A172 (cell line): ENCODE data around the gene DMBX1. TPM values are rescaled to one million over a fixed set of nuclear protein-coding genes. Genes with fewer than 3 reads are reported as not detected.

Source experiments
- DNase-seq: peaks from one replicate; pipeline ENCODE4 v3.0.0-alpha.2; 2015; ENCODE audit warnings: low spot score
- total RNA-seq: library from RNA; depleted of rRNA; stranded (reverse); fragments of >200 nt; shearing (Covaris generic); gene quantifications from 2 replicates; pipeline ENCODE4 v1.2.3, GENCODE V29; 2014

DMBX1 gene
- total RNA-seq, 1 experiment from 2014 or later: 1.3 TPM

DNA sequence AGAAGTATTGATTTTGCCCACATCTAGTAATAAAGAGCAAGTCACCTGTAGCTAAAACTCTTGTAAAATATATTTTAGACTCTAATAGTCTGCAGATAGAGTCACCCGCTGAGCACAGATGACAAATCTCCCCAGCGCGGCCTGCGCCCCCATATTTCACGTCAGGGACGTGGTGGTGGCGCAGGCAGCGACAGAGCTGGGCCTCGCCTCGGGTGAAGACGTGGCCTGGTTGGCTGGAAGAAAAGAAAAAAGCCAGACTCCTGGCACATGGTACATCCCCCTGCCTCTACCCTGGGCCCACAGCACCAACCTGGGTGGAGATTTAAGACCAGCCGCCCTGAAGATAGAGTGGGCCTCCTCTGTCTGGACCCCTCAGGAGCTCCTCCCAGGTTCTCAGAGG lies 6.0 kb upstream of the DMBX1 start:
- DNase-seq: no peak

DNA sequence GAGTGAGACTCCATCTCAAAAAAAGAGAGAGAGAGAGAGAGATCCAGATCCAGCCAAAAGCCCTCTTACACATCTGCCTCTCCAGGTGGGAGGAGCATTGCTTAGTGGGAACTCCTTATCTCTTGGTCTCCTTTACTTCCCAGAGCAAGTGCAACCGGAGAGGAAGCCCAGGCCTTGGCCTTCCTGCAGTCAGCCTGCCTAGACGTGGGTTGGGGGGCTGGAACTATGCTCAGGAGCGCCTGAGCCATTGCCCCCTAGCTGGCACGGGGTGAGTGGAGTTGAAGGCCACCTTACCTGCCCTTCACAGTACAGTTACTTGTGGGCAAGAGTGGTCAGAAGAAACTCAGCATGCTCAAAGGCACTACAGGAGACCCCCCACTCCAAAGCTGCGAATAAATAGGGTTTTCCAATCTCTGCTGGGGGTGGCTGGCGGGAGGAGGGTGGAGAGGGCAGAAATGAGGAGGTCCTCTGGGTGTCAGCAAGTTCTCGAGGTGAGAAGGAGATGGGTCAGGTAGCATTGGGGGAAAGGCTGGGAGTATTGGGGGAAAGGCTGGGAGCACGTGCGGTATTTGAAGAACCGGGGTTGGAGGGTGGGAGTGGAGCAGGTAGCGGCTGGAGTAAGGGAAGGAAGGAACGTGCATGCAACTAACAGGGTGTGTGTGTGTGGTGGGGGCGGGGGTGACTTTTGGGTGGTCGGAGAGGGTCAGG lies 4.7 kb upstream of the DMBX1 start:
- no peak for DNase-seq

DNA sequence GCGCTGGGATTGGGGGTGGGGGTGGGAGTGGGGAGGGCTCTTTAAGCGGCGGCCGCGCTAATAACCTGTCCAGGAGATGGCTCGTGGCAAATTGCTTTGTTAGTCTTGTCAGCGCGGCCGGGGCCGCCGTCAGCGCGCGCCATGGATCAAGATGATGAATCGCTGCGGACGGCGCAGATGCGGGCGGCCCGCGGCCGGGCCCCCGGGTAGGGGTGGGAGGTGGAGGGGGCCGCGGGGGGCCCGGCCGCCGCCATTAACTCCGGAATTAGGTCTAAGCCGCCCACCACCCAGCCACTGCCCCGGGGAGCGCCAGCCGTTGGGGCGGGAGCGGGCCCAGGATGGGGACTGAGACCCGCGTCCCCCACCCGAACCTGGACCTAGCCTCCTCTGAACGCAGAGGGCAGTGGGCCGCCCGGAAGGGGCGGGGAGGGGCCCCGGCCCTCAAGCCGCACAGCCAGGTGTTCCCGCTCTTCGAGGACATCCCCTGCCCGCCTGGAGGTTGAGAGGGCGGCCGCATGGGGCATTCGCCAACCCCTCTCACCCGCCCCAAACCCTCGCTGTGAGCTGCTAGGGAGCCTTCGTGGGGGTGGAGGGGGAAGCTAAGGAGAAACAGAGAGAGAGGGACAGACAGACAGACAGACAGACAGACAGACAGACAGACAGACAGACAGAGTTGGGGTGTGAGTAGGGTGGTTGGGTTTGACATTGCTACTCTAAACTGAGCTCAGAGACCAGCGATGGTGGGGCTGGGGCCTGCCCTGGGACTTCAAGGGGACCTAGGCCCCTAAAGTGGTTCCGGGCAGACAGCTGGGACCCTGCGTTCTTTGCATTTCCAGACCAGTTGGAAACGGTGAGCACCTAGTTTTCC lies 3.8 kb upstream of the DMBX1 start:
- no peak for DNase-seq

DNA sequence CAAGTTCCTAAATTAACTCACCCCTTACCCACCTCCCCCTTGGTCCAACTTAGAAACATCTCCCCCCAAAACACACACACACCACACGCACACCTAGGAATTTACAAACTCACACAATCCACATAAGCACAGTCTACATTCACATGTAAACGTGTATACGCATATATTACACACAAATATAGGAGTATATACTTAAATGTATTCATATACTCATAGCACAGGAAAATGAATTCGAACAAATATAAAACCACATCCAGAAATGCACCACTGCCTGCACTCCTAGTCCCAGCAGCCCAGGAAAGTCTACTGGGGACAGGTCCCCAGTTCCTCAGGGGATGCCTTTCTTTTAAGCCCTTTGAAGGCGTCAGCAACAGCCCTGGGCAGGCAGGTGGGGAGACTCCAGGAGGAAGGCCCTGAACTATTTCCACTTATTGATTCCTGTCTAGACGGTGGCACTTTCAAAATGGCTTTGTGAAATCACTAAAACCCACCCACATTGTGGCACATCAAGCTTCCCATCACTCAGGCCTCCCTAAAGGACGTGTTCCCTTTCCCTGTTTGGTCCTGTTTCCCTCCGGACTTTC lies 3.1 kb upstream of the DMBX1 start:
- no peak for DNase-seq

DNA sequence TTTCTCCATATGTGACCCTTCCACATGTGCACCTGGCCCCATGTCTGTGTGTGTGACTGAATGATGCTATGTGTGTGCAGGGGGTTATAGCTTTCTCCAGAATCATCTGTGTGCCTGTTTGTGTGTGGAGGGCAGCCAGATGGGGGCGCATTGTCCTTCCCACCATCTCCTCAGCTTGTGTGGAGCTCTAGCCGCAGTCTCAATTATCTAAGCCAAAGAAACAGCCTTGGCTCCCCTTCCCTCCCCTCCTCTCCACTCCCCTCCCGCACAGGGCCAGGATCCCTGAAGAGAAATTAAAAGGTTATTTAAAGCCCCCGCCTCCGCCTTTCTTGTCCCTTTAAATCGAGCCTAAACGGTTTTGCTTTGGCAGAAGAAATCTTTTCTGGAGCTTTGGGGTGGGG lies 1.8 kb upstream of the DMBX1 start:
- no peak for DNase-seq

DNA sequence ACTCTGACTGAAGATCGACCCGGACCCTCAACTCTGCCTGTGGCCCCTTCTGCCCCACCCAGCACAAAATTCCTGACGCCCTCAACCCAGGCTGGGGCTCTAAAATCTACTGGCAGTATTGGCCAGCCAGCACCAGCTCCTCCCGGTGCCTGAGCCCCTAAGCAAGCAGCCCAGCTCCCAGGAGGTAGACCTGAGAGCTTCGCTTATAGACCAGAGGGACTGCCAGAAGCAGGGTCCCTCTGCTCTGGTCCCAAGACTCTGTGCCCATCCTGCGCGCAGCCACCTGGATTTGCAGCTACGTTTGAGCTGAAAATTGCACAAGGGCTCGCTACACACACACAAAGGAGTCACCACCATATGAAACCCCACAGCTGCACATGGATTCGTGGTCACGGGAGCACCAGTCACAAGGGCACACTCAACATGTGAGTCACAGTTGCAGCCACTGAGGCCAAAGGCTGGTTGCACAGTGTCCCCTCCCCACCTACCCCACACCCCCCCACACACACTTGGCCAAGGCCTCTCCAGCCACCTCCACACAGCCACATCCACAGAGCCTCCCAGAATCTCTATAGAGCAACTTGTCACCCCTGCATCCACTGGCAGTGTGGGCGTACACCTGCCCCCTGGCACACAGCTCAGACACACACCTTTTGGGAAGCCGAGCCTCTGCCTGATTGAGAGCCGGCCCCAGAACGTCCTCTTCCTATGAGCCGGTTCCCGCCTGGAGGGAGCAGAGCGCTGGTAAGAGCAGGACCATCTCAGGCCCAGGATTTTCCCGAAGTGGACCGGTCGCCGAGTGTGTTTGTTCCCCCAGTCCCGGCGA lies 1.1 kb upstream of the DMBX1 start:
- no peak for DNase-seq

DNA sequence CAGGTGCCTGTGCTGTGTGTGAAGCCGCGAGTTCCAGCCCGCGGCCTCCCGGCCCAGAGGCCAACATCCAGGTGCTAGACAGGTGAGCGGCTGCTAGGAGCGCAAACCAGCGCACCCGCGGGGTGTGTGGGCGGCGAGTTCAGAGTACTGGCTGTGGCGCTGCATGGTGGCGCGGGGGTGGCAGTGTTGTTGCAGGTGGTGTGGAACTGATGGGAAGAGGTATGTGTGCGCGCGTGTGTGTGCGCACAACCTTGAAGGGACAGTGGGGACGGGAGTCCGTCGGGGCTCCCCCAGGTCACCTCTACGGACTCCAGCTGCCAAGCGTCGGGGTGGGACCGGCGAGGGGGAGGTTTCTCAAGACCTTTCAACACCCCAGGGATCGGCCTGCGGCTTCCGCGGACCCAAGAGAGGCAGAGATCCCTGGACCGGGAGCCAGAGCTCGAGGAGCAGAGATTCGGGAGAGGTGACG lies 433 bp upstream of the DMBX1 start:
- DNase-seq: no peak

DNA sequence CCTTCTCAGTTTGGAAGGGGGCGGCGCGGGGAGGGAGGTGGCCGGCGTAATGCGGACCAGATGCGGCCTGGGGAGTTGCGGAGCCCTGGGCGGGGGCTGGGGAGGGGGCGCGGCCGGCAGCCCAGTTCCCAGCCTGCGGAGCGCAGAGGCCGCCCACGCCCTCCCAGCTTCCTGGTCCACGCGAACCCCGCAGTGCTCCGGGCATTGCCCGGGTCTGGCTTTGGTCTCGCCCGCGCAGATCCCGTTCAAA lies 695 bp downstream of the DMBX1 start:
- no peak for DNase-seq

DNA sequence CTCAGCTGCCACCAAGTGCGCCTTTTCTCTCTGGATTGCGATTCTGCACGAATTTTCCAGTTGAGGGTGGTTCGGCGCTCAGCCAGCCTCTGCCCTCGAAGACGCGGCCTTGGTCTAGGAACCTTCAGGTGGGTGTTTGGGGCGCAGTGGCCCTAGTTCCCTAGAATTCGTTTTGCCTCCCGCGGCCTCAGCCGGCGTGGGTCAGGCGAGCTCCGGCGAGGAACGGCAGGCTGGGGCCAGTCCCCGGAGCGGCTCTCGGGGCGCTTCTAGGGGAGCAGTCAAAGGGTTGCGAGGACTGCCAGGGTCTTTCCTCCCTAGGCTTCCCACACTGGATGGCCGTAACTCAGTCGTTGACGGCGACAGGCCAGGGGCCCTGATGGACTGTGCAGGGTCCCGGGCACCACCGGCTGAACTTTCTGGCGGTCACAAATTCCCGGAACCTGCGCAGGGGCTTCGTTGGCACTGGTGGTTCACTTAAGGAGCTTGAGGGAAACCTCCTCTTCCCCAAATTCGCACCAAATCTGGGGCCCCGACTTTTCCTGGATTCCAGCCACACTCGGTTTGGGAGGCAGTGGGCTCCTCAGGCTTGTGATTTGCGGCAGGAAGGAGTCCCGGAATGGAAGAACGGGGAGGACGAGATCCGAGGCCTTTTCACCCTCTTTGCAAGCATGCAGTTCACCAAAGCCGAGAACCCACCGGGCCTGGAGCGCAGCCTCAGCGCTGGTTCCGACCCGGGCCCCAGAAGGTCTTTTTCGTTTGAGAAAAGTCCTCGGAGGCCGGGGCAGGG lies 1.2 kb downstream of the DMBX1 start:
- no peak for DNase-seq

DNA sequence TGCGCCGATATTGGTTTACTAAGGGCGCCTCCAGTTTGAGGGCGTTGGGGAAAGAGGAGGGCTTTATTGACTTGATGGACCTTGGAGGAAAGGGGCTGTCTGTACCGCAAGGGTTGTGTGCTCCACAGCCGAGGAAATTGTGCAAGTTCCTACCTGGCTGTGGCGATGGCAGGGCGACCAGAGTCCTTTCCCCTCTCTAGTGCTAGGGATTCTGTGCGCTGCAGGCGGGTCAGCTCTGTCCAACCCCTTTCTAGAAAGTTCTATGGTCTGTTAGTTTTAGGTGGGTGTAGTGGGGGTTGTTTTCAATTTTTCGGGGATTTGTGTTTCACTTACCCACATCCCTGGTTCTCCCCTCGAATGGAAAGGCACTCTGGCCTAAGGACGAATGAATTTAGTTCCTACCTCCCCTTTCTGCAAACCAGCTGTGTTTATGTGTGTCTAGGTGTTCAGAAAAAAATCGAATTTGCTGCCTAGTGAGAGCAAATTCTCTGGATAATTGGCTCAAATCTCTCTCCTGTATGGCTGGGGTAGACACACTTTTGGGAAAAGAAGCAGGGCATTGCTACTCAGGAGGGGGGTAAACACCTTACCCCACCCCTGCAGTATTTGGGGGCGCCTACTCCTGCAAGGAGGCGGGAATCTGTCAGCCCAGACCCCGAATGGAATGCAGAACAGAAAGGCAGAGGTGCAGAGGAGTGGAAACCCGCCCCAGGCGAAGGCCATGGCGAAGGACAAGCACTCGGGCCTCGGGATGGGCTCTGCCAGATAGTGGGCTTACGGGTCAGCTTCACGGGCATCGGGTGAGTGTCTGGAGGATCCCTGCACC lies 2.0 kb downstream of the DMBX1 start:
- no peak for DNase-seq

DNA sequence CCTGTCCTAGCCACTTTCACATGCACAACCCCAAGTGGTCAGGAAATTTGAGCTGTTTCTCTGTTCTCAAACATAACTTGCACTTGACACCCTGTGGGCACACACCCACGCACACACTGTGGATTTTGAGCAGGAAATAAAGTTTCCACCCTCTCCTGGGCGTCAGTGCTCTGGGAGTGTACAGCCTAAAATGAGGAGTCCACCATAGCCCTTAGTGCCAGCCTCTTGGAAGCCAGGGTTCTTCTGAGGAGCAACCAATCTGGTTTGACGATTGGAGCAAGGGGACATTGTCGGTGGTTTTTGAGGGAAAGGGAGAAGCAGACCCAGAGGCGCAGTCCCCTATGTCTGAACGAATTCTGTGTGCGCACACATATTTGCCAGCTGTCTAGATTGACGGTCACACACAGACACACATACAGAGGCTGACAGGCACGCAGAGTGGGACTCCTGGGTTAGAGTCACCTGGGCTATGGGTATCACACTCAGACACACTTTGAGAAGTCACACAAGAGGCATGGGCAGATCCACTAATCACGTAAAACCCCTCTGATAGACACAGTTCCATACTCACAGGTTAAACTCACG lies 2.7 kb downstream of the DMBX1 start:
- no peak for DNase-seq

DNA sequence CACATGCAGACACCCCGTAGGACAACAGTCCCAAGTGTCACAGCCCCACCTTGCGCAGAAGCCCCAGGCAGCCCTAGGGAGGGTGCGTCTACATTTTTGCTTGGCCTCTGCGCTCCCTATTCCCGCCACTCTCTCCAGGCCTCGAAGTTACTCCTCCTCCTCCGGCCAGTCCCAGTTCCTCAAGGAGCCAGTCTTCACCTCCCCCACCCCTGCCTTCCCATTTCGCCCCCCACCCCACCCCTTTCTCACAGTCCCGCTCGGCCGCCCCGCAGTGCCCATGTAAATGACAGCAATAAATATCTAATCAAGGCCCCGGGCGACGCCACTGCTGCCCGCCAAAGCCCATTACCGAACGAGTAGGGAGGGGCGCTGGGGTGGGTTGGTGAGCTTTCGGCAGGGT lies 3.2 kb downstream of the DMBX1 start:
- DNase-seq: no peak

DNA sequence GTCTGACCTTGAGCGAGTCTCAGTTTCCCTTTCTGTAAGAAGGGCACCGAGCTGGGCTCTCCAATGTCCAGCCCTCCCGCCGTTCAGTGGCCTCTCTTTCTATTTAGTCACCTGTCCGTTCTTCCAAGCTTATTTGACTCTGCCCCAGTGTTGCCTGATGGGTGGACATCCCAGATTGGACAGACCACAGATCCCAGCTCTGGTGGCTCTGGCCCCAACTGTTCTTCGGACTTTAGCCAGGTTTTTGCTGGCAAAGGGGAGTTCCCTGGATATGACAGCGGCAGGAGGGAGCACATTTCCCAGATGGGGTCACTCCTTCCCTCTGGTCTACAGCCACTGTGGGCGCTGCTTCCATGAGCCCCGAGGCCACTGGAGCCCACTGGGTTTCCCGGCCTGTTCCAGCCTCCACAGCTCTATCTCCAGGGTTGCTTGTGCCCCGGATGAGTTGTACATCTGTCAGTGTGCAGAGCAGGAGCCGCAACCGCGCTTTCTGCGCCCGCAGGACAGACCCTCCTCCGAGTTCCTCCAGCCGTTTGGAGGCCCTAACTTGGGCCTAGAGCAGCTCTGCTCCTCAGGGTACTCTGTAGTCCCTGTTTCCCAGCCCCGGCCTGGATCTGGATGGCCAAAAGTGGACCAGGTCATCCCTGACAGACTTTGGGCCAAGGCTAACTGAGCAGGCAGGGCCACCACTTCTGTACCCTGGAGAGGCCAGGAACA lies 3.8 kb downstream of the DMBX1 start:
- DNase-seq: no peak

DNA sequence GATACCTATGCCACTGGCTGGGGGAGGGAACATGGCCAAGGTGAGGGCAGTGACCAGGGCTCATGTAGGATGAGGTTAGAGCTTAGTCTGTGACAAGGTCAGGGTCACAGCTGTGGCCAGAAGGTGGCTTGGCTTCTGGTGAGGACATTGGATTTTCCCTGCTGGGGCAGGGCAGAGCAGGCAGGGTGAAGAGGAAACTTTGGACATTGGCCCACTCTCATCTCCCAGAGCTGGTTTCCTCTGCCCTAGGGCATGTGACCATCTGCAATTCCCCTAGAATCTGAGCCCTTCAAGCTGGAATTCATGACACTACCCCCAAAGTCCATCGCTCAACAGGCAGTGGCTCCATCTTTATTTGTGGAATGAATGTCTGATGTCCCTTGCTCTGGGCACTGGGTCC lies 5.3 kb downstream of the DMBX1 start:
- no peak for DNase-seq

DNA sequence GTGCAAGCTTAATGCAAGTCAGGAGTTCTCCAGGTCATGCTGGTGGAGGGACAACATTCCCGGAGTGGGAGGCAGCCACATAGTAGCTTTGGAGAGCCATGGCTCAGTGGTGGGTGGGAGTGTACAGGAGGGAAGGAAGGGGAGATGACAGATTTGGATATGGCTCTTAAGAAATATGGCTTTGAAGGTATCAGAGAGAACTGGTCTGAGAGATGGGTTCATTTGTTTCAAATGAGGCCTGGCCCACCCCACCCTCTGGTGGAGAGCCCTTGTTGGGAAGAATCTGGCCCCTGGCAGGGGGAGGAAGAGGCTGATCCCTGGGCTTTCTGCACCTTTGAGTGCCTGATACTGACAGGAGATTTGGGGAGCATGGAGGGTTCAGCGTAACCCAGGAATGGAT lies 6.1 kb downstream of the DMBX1 start:
- DNase-seq: no peak

DNA sequence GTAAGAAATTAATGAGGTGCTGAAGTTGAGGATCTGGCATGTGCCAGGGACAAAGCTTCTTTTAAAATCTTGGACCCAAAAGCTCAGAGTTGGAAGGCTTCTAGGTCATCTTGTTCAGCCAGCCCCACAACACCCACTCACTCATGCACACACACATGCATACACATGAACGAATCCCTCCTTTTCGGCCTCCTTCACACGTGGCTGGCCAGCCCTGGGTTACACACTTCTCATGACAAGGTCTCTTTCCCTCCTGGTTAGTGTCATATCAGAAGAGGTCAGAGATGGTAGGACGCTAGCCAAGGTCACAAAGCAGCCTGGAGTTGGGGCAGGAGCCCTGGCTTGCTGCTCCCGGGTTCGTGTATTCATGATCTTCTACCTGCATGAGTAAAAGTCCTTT lies 6.9 kb downstream of the DMBX1 start:
- no peak for DNase-seq

DNA sequence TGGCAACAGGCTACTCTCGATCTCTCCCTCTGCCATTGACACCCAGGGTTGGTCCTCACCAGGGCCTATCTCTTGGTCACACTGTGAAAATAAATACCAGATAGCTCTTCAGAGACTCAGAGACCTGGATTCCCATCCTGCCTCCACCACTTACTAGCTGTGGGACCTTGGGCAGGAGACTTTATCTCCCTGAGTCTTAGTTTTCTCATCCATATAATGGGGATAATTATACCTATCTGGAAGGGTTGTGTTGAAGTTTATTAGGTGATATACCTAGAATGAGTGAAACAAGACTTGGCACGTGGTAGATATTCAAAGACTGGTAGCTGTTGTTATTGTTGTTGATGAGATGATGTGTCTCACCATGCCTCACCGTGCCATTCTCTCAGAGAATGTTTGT lies 7.4 kb downstream of the DMBX1 start:
- no peak for DNase-seq

DNA sequence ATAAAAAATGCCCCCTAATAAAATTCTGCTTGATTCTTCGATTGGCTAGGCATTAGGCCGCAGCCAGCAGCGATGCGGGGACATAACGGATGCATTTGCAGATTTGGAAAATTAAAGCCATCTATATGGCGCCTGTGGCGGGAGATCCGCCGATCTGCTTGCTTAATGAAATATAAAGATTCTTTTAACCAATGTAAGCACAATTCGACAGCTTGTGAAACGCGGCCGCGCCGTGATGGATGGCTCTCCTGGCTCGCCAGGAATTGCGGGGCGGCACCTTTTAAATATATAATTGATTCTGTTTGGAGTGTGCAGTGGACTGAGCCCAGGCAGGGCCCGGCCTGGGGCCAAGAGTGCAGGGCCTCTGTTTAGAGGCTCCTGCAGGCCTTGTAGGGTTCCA lies 8.0 kb downstream of the DMBX1 start:
- no peak for DNase-seq

DNA sequence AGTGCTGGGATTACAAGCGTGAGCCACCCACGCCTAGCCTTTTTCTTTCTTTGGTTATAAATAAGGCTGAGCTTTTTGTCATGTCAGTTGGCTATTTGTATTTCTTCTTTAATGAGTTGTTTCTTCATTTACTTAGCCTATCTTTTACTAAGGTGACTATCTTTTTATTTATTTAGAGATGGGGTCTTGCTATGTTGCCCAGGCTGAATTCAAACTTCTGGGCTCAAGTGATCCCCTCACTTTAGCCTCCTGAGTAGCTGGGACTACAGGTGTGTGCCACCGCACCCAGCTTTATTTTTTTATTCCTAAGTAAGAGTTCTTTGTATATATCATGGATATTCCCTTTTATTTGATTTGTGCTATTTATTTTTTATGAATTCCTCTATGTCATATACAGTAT lies 11.9 kb downstream of the DMBX1 start:
- DNase-seq: no peak

DNA sequence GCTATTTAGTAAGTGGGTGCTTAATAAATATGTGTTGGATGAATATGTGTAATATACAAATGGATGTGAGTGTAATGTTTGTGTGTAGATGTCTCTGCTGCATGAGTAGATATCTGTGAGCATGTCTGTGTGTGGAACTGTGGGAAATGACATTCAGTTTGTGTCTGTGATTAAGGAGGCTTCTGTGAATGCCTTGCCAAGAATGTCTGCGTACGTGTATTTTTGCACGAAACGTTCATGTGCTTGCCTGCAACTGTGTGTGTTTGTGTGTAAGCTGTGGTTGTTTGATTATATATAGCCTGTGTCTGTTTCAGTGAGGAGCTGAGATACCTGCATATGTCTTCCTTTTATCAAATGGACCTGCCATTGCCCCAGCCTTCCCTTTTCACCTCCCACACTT lies 13.8 kb downstream of the DMBX1 start:
- DNase-seq: no peak
